MCF 10A (cell line): ENCODE data around the gene DUSP15. TPM values are rescaled to one million over a fixed set of nuclear protein-coding genes. Genes with fewer than 3 reads are reported as not detected.

Experiments used
- BruUV-seq: library from RNA; stranded (reverse); fragments of 400-500 nt; replicated peaks from 2 replicates; lab custom pipeline; 2021; lab: Mats Ljungman, UMichigan
- CTCF ChIA-PET: fragments of 300-600 bp; sonication (Branson Sonifier 250); formaldehyde crosslinking; extraction: SDS; loops from one replicate; lab custom pipeline; 2021; ENCODE audit warnings: antibody characterized with exemption, inconsistent platforms; lab: Yijun Ruan, JAX
- POLR2A ChIA-PET: fragments of 300-600, 350-650 bp; sonication (Branson Sonifier 250); formaldehyde crosslinking; extraction: SDS; loops from one replicate; lab custom pipeline; 2020; ENCODE audit warnings: antibody characterized with exemption, inconsistent platforms; lab: Yijun Ruan, JAX
- DNase-seq: peaks from one replicate; pipeline ENCODE4 v3.0.0-alpha.2; 2018; ENCODE audit not compliant: unreplicated experiment
- H3K27ac Mint-ChIP-seq: one replicate; pipeline ENCODE4 v1.8.0; 2022; ENCODE audit warnings: mild to moderate bottlenecking, low read depth, mixed read lengths; ENCODE audit not compliant: unreplicated experiment
- H3K27me3 Mint-ChIP-seq: one replicate; pipeline ENCODE4 v1.8.0; 2022; ENCODE audit warnings: mixed read lengths; ENCODE audit not compliant: insufficient read depth, unreplicated experiment
- H3K36me3 Mint-ChIP-seq: one replicate; pipeline ENCODE4 v1.8.0; 2022; ENCODE audit warnings: mild to moderate bottlenecking, moderate library complexity, mixed read lengths; ENCODE audit not compliant: insufficient read depth, unreplicated experiment
- H3K4me1 Mint-ChIP-seq: one replicate; pipeline ENCODE4 v1.8.0; 2022; ENCODE audit warnings: mixed read lengths; ENCODE audit not compliant: insufficient read depth, unreplicated experiment
- H3K4me3 Mint-ChIP-seq: one replicate; pipeline ENCODE4 v1.8.0; 2022; ENCODE audit warnings: mild to moderate bottlenecking, moderate library complexity, mixed read lengths; ENCODE audit not compliant: unreplicated experiment
- H3K9me3 Mint-ChIP-seq: one replicate; pipeline ENCODE4 v1.8.0; 2022; ENCODE audit warnings: mixed read lengths; ENCODE audit not compliant: unreplicated experiment
- CTCF ChIP-seq: fragments of 200-600 bp; IDR thresholded peaks from one replicate; pipeline ENCODE4 v1.8.0; 2022; ENCODE audit warnings: antibody characterized with exemption, mild to moderate bottlenecking; ENCODE audit not compliant: unreplicated experiment
- intact Hi-C: fragments of 100-400 bp; cut with micrococcal nuclease; formaldehyde crosslinking; loops from 2 replicates; pipeline ENCODE4 v1.14.1; 2022
- total RNA-seq: library from RNA; stranded (reverse); gene quantifications from 2 replicates; pipeline ENCODE4 v1.2.3, GENCODE V29; 2022

DUSP15 gene
- total RNA-seq, 1 experiment from 2014 or later = not detected

DNA sequence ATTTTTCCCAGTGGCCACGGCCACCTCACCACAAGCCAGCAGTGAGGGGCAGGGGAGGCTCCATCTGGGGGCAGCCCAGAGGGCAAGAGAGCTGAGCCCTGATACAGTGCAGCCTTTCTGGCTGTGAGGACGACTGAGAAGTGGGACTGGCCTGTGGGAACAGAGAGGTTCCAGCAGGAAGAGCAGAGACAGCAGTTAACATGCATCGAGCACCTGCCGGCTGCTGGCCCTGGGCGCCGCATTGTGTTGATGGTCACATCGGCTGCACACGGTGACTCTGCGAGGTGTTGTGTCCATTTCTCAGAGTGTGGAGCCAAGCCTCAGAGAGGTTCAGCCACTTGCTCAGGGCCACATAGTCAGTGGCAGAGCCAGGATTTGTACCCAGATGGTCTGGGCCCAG lies 34.8 kb downstream of the DUSP15 start:
- Mint-ChIP-seq H3K4me1 (peaks cover 6% of the 10 kb centered on the region), H3K27me3 (peaks cover under 1% of the 10 kb centered on the region), H3K9me3 (no peaks in the 10 kb centered on the region), H3K27ac (no peak overlapping the region), H3K4me3 (no peak overlapping the region), H3K36me3 (no peaks in the 10 kb centered on the region)
- no peak for DNase-seq
- TF ChIP-seq CTCF = no peak
- ChIA-PET POLR2A (interaction anchor here (0.8 kb wide), 1 partner anchor 274 kb away, joined by 3 read pairs; the partner anchor contains the start of gene TM9SF4), CTCF (interaction anchor here (0.9 to 10.4 kb wide), 7 partner anchors 8 to 663 kb away, joined by 3 to 92 read pairs (median 14); partner anchors contain the start of gene FOXS1)
- no TSS peak for BruUV-seq
- intact Hi-C loops = no loop called here

DNA sequence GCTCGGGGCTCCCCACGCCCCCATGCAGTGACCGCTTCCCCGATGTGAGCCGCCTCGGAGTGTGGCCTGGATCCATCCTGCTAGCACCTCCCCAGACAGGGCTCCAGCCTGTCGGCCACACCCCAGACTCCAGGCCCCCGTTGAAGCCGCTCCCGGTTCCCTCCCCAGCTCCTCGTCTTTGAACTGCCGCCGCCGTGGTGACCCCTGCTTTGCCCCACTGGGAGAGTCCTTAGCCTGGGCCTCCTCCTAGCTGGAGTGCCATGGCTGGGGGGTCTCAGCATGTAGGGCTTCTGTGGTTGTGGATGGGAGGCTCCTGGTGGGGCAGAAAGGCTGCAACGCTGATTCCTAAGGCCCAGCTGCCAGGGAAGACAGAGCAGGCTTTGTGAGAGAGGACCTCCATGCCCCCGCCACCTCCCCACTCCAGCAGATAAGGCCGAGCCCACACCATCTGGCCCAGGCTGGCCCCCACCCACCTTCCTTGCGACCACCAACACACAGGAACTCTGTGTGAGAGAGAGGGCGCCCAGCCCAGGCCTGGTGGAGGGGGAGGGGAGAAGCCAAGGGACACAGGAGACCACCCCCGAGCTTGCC lies 36.3 kb downstream of the DUSP15 start:
- peaks cover 6% of the 10 kb centered on the region for H3K4me1 Mint-ChIP-seq
- peaks cover 14% of the 10 kb centered on the region for H3K27me3 Mint-ChIP-seq
- H3K27ac Mint-ChIP-seq = no peak overlapping the region
- ChIA-PET POLR2A (no interaction called here), CTCF (interaction anchor here (0.5 to 10.4 kb wide), 12 partner anchors 9 to 1102 kb away, joined by 3 to 92 read pairs (median 5); partner anchors contain the start of gene FOXS1)
- H3K36me3 Mint-ChIP-seq = no peaks in the 10 kb centered on the region
- no TSS peak for BruUV-seq
- DNase-seq = no peak
- no peaks in the 10 kb centered on the region for H3K9me3 Mint-ChIP-seq
- no peak overlapping the region for H3K4me3 Mint-ChIP-seq
- intact Hi-C loops = no loop called here
- no peak for TF ChIP-seq CTCF

DNA sequence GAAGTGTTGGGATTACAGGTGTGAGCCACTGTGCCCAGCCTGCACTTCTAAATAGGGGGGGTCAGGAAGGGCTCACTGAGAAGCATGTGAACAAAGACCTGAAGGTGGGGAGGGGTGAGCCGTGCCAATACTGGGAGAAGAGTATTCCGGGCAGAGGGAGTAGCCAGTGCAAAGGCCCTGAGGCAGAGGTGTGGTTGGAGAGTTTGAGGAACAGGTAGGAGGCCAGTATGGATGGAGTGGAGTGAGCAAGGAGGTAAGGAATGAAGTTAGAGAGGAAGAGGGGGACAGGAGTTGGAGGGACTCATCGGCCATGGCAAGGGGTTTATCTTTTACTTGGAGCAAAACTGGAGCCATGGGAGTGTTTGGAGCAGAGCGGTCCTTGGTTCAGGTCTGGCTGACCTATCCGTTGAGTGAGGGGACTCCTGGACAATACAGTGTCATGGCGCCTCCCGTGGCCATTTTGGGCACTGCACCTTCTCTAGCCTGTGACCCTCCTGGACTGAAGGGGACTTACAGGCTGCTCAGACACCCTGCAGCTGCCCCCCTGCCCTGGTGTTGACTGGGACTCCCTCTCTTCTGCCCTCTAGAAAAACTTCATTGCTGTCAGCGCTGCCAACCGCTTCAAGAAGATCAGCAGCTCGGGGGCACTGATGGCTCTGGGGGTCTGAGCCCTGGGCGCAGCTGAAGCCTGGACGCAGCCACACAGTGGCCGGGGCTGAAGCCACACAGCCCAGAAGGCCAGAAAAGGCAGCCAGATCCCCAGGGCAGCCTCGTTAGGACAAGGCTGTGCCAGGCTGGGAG lies 37.0 kb downstream of the DUSP15 start:
- peaks cover 6% of the 10 kb centered on the region for H3K4me1 Mint-ChIP-seq
- TF ChIP-seq CTCF = peak; percentile 91
- POLR2A ChIA-PET = no interaction called here
- H3K36me3 Mint-ChIP-seq = no peaks in the 10 kb centered on the region
- DNase-seq = peak; percentile 59
- no peaks in the 10 kb centered on the region for H3K9me3 Mint-ChIP-seq
- no peak overlapping the region for H3K4me3 Mint-ChIP-seq
- CTCF ChIA-PET = interaction anchor here (0.6 to 10.4 kb wide), 12 partner anchors 8 to 312 kb away, joined by 3 to 92 read pairs (median 5); partner anchors contain the start of gene FOXS1
- intact Hi-C loops = no loop called here
- H3K27me3 Mint-ChIP-seq = peaks cover 21% of the 10 kb centered on the region
- no TSS peak for BruUV-seq
- no peak overlapping the region for H3K27ac Mint-ChIP-seq

DNA sequence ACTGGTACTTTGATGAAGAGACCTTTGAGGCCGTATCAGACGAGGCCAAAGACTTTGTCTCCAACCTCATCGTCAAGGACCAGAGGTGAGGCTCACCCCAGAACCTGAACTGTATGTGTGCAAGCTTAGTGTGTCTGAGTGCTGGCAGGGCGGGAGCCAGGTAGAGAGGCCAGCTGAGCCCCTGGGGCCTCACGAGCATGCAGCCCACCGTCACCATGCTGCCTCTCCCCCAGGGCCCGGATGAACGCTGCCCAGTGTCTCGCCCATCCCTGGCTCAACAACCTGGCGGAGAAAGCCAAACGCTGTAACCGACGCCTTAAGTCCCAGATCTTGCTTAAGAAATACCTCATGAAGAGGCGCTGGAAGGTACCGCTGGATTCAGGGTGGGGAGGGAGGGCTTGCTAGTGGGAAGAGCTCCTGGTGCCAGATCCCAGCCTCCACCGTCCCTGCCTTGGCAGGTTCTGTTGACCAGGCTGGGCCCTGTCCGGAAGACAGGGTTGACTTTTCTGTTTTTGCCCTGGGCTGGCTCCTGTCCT lies 38.5 kb downstream of the DUSP15 start:
- Mint-ChIP-seq H3K4me1 (peaks cover 6% of the 10 kb centered on the region), H3K9me3 (no peaks in the 10 kb centered on the region), H3K27ac (no peak overlapping the region), H3K4me3 (no peak overlapping the region), H3K27me3 (peaks cover 24% of the 10 kb centered on the region), H3K36me3 (no peaks in the 10 kb centered on the region)
- TF ChIP-seq CTCF = no peak
- CTCF ChIA-PET = interaction anchor here (0.5 to 10.4 kb wide), 8 partner anchors 8 to 604 kb away, joined by 3 to 92 read pairs (median 5); no protein-coding TSS in a partner anchor
- intact Hi-C loops = no loop called here
- POLR2A ChIA-PET = no interaction called here
- BruUV-seq = no TSS peak
- DNase-seq = no peak
